Stimulated activated CD4-positive, alpha-beta T cell treated with anti-CD3 and anti-CD28 coated beads, TNF-alpha, amount 100 ng/mL, for 48 hours (primary cell): ENCODE measurements around the gene APOC3.

Experiments
- DNase-seq, 3 donors: peaks; one replicate each; pipeline ENCODE4 v3.0.0-alpha.2; 2020; ENCODE audit warnings: low read depth in 3 of 3

APOC3 gene

GRCh38 chr11:116804001-116804400, 25.7 kb upstream of the APOC3 start:
- no peak for DNase-seq

DNA sequence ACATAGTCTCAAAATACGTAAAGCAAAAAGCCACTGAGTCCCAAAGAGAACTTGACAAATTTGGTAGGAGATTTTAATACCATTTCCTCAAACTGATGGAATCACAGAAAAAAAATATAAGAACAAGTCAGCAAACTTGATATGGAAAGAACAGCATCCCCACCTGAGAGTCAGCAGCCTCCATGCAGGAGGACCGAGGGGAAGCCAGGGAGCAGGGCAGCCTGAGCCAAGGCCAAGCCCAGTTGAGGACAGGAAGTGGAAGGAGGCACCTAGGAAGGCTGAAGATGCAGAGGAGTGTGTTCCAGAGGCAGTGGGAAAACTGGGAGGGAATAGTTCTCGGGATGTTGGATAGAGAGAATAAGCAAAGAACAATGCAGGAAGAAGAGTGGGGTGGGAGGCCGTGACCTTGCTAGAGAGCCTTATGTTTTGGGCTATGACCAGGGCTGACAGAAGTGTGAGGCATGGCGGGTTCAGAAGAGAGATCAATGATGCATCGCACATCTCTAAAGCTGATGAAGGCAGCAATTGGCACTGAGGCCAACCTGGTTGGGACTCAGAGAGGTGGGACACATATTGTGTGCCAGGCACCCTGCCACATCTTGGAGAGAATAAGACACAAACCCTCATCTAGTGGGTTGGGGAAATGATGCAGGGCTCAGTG, 22.0 kb upstream of the APOC3 start:
- DNase-seq = no peak

GRCh38 chr11:116808262-116809175, 21.2 kb upstream of the APOC3 start:
- DNase-seq = no peak

GRCh38 chr11:116811194-116811593, 18.5 kb upstream of the APOC3 start:
- DNase-seq = no peak

- DNase-seq = no peak
Observed at GRCh38 chr11:116812109-116812508, 17.6 kb upstream of the APOC3 start.

- DNase-seq = no peak
Observed at GRCh38 chr11:116813170-116813569, 16.5 kb upstream of the APOC3 start.

DNA sequence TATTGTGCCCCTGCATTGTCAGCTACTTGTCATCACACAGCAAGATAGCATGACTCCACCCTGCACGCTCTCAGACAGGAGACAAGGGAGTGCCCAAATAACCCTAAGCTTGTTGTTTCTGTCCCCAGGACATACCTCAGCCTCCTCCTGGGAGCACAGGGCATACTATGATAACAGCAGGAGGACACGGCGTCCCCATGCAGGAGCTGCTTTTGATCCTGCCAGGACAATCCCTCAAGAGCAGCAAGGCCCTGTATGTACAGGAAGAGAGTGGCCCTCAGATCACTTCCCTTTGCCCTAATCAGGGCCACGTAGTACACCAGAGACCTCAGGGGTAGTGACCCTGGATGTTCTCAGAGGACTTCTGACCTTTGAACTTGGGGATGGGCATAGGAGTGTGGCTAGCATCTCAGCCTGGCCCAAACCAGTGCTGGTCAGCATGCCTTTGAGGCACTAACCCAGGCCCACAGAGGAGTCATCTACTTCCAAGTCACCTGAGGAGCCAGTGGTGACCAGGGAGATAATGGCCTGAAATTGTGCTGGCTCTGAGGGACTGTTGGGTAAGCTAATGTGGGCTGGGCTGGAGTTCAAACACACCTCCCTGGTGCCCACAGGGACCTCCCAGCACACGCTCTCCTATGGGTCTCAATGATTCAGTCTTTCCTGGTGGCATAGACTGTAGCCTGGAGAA, 15.8 kb upstream of the APOC3 start:
- no peak for DNase-seq

GRCh38 chr11:116814502-116814901, 15.2 kb upstream of the APOC3 start:
- DNase-seq = no peak

- DNase-seq = no peak
Observed at GRCh38 chr11:116819049-116819448, 10.7 kb upstream of the APOC3 start.

GRCh38 chr11:116821050-116821918, 8.4 kb upstream of the APOC3 start:
- no peak for DNase-seq

GRCh38 chr11:116822575-116822974, 7.1 kb upstream of the APOC3 start:
- DNase-seq = no peak

GRCh38 chr11:116823031-116823843, 6.5 kb upstream of the APOC3 start, which contains the start of gene APOA4:
Gene APOA4, minus strand, starts transcription at chr11:116823304. Its CDS starts 113 bp downstream, at chr11:116823191.
- DNase-seq = no peak

DNA sequence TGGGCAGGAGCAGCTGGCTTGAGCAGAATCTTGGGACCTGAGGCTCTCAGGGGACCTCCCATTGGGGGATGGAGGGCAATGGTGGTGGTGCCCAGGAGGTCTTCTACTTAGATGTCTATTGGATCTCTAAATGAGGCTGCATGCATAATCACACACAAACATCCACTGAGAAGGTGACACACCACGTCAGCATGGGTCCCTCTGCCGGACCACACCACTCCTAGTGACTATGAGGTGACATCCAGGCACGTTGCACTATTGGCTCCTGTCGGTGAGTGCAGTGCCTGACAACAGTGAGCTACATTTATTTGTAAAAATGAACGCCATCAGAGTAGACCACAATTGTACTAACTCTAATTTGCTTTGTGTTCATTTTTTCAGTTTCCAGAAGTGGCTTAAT, 4.3 kb upstream of the APOC3 start:
- DNase-seq = no peak

GRCh38 chr11:116825854-116826750, 3.6 kb upstream of the APOC3 start:
- DNase-seq = no peak

- no peak for DNase-seq
Observed at GRCh38 chr11:116826751-116827431, 2.8 kb upstream of the APOC3 start.

DNA sequence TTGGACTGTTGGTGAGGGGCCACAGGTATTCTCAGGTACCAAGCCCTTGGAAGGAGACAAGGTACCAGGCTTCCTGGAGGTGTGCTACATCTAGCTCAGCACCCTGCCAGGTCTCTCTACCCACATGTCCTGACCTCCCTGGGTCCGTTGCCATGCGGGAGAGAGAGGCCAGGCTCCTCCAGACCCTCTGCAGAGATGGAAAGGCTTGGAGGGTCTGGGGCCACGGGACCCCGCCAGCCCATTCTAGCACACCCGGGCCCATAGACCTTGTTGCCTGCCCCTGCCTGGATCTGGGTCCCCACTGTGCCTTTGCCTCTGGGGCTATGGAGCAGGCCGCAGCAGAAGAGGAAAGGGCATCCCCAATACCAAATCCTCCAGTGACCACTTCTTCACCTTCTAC, 2.2 kb upstream of the APOC3 start:
- no peak for DNase-seq

DNA sequence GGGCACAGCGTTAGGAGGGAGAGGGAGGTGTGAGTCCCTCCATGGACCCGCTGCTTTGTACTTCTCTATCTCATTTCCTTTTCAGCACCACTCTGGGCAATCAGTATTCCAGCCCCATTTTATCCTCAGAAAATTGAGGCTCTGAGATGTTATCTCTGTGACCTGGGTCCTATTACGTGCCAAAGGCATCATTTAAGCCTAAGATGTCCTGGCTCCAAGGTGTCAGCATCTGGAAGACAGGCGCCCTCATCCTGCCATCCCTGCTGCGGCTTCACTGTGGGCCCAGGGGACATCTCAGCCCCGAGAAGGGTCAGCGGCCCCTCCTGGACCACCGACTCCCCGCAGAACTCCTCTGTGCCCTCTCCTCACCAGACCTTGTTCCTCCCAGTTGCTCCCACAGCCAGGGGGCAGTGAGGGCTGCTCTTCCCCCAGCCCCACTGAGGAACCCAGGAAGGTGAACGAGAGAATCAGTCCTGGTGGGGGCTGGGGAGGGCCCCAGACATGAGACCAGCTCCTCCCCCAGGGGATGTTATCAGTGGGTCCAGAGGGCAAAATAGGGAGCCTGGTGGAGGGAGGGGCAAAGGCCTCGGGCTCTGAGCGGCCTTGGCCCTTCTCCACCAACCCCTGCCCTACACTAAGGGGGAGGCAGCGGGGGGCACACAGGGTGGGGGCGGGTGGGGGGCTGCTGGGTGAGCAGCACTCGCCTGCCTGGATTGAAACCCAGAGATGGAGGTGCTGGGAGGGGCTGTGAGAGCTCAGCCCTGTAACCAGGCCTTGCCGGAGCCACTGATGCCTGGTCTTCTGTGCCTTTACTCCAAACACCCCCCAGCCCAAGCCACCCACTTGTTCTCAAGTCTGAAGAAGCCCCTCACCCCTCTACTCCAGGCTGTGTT, 829 bp upstream of the APOC3 start:
- DNase-seq = no peak
